WTC11 (cell line): ENCODE results near the gene CHID1. TPM values are rescaled to one million over a fixed set of nuclear protein-coding genes. Genes with fewer than 3 reads are reported as not detected.

Experiments used
- ATAC-seq: fragments of 200-7000 bp; cut with Tn5 transposase; 2 replicates; pipeline ENCODE4 v1.10.0; 2021; ENCODE audit warnings: mild to moderate bottlenecking, moderate library complexity
- CTCF ChIA-PET: fragments of 300-600 bp; sonication (Branson Sonifier 250); formaldehyde crosslinking; loops from one replicate; lab custom pipeline; 2021; ENCODE audit warnings: antibody characterized with exemption; lab: Charles Lee
- POLR2A ChIA-PET: fragments of 350-600 bp; sonication (Branson Sonifier 250); formaldehyde crosslinking; loops from one replicate; lab custom pipeline; 2021; ENCODE audit warnings: antibody characterized with exemption; lab: Charles Lee
- DNase-seq: peaks from one replicate; pipeline ENCODE4 v3.0.0; 2021; ENCODE audit warnings: low spot score
- H3K27ac Mint-ChIP-seq: 2 replicates; pipeline ENCODE4 v1.8.0; 2021; ENCODE audit warnings: mixed read lengths
- H3K27me3 Mint-ChIP-seq: 2 replicates; pipeline ENCODE4 v1.8.0; 2021; ENCODE audit warnings: low read depth, mild to moderate bottlenecking, moderate library complexity, mixed read lengths
- H3K36me3 Mint-ChIP-seq: 2 replicates; pipeline ENCODE4 v1.8.0; 2021; ENCODE audit warnings: mixed read lengths
- H3K4me1 Mint-ChIP-seq: 2 replicates; pipeline ENCODE4 v1.8.0; 2022; ENCODE audit warnings: mixed read lengths
- H3K4me3 Mint-ChIP-seq: 2 replicates; pipeline ENCODE4 v1.8.0; 2021; ENCODE audit warnings: mild to moderate bottlenecking, moderate library complexity, mixed read lengths
- H3K9me3 Mint-ChIP-seq: 2 replicates; pipeline ENCODE4 v1.8.0; 2021; ENCODE audit warnings: mixed read lengths
- ARID4B ChIP-seq: sonication (generic); formaldehyde crosslinking; IDR thresholded peaks from 2 replicates; pipeline ENCODE4 v1.8.0; 2023; ENCODE audit warnings: missing genetic modification reagents, mild to moderate bottlenecking, borderline replicate concordance
- CREB1 ChIP-seq: sonication (generic); formaldehyde crosslinking; IDR thresholded peaks from 2 replicates; pipeline ENCODE4 v1.8.0; 2023; ENCODE audit warnings: mild to moderate bottlenecking, missing genetic modification reagents
- ETV6 ChIP-seq: sonication (generic); formaldehyde crosslinking; IDR thresholded peaks from 2 replicates; pipeline ENCODE4 v1.8.1; 2022; ENCODE audit warnings: mild to moderate bottlenecking, missing genetic modification reagents
- HMGA2 ChIP-seq: fragments of 250-450 bp; sonication (Bioruptor Pico); IDR thresholded peaks from 2 replicates; pipeline ENCODE4 v1.4.0; 2021; ENCODE audit warnings: mild to moderate bottlenecking, moderate library complexity
- MAX ChIP-seq: sonication (generic); formaldehyde crosslinking; IDR thresholded peaks from 2 replicates; pipeline ENCODE4 v1.8.0; 2022; ENCODE audit warnings: mild to moderate bottlenecking, missing genetic modification reagents
- NFE2L1 ChIP-seq: sonication (generic); formaldehyde crosslinking; IDR thresholded peaks from 2 replicates; pipeline ENCODE4 v1.8.1; 2023; ENCODE audit warnings: missing genetic modification reagents
- SMAD3 ChIP-seq: sonication (generic); formaldehyde crosslinking; IDR thresholded peaks from 2 replicates; pipeline ENCODE4 v1.8.0; 2022; ENCODE audit warnings: missing genetic modification reagents, mild to moderate bottlenecking, borderline replicate concordance
- TEAD1 ChIP-seq: sonication (generic); formaldehyde crosslinking; IDR thresholded peaks from 2 replicates; pipeline ENCODE4 v1.8.0; 2022; ENCODE audit warnings: mild to moderate bottlenecking, missing genetic modification reagents
- TP53 ChIP-seq: sonication (generic); formaldehyde crosslinking; IDR thresholded peaks from 2 replicates; pipeline ENCODE4 v1.8.1; 2023; ENCODE audit warnings: mild to moderate bottlenecking, missing genetic modification reagents
- ZNF138 ChIP-seq: sonication (generic); formaldehyde crosslinking; conservative IDR thresholded peaks from 2 replicates; pipeline ENCODE4 v1.8.1; 2022; ENCODE audit warnings: mild to moderate bottlenecking, moderate library complexity, missing genetic modification reagents
- ZNF263 ChIP-seq: sonication (generic); formaldehyde crosslinking; IDR thresholded peaks from 2 replicates; pipeline ENCODE4 v1.8.1; 2022; ENCODE audit warnings: low read depth, mild to moderate bottlenecking, moderate library complexity, missing genetic modification reagents
- ZNF416 ChIP-seq: fragments of 250-450 bp; sonication (Bioruptor Pico); IDR thresholded peaks from 2 replicates; pipeline ENCODE4 v1.9.0; 2021; ENCODE audit warnings: mild to moderate bottlenecking, inconsistent platforms
- total RNA-seq: library from RNA; stranded (reverse); gene quantifications from 3 replicates; pipeline ENCODE4 v1.2.3, GENCODE V29; 2021
- TF ChIP-seq, protein P1 (sequence below): sonication (generic); formaldehyde crosslinking; IDR thresholded peaks from 2 replicates; pipeline ENCODE4 v1.8.0; 2022; ENCODE audit warnings: mild to moderate bottlenecking, missing genetic modification reagents
- TF ChIP-seq, protein P2 (sequence below): sonication (generic); formaldehyde crosslinking; IDR thresholded peaks from 2 replicates; pipeline ENCODE4 v1.8.1; 2023; ENCODE audit warnings: mild to moderate bottlenecking, missing genetic modification reagents
- TF ChIP-seq, protein P3 (sequence below): sonication (generic); formaldehyde crosslinking; IDR thresholded peaks from 2 replicates; pipeline ENCODE4 v1.8.0; 2022; ENCODE audit warnings: missing genetic modification reagents
- TF ChIP-seq, protein P4 (sequence below): sonication (generic); formaldehyde crosslinking; IDR thresholded peaks from 2 replicates; pipeline ENCODE4 v1.8.1; 2023; ENCODE audit warnings: mild to moderate bottlenecking, missing genetic modification reagents, moderate library complexity

Gene CHID1
- total RNA-seq, 1 experiment from 2014 or later = 92.8 TPM

- TF ChIP-seq TP53 (CRISPR knock-in tag) (no peak), ZNF138 (no peak), SMAD3 (CRISPR knock-in tag) (no peak), ZNF263 (CRISPR knock-in tag) (no peak), CREB1 (CRISPR knock-in tag) (no peak)
- TF ChIP-seq, protein P1, sequence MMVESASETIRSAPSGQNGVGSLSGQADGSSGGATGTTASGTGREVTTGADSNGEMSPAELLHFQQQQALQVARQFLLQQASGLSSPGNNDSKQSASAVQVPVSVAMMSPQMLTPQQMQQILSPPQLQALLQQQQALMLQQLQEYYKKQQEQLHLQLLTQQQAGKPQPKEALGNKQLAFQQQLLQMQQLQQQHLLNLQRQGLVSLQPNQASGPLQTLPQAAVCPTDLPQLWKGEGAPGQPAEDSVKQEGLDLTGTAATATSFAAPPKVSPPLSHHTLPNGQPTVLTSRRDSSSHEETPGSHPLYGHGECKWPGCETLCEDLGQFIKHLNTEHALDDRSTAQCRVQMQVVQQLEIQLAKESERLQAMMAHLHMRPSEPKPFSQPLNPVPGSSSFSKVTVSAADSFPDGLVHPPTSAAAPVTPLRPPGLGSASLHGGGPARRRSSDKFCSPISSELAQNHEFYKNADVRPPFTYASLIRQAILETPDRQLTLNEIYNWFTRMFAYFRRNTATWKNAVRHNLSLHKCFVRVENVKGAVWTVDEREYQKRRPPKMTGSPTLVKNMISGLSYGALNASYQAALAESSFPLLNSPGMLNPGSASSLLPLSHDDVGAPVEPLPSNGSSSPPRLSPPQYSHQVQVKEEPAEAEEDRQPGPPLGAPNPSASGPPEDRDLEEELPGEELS = no peak
Observed at GRCh38 chr11:890794-891540, 19.6 kb downstream of the CHID1 start (continued).

GRCh38 chr11:889687-890475 is 20.7 kb downstream of the CHID1 start:
- no peaks in the 10 kb centered on the region for H3K9me3 Mint-ChIP-seq
- ATAC-seq (peak; percentile 12), DNase-seq (peak; percentile 65)
- ChIA-PET CTCF (interaction anchor here (0.6 to 2.9 kb wide), 10 partner anchors 8 to 162 kb away, joined by 3 to 11 read pairs (median 3); no protein-coding TSS in a partner anchor), POLR2A (no interaction called here)
- no peak overlapping the region for H3K27ac Mint-ChIP-seq
- H3K4me3 Mint-ChIP-seq = no peak overlapping the region
- no peak for TF ChIP-seq ETV6
- no peak for TF ChIP-seq ZNF416
- TF ChIP-seq MAX (CRISPR knock-in tag) = no peak
- TF ChIP-seq HMGA2 (CRISPR knock-in tag) = no peak
- no peak for TF ChIP-seq NFE2L1
- TF ChIP-seq, protein P2, sequence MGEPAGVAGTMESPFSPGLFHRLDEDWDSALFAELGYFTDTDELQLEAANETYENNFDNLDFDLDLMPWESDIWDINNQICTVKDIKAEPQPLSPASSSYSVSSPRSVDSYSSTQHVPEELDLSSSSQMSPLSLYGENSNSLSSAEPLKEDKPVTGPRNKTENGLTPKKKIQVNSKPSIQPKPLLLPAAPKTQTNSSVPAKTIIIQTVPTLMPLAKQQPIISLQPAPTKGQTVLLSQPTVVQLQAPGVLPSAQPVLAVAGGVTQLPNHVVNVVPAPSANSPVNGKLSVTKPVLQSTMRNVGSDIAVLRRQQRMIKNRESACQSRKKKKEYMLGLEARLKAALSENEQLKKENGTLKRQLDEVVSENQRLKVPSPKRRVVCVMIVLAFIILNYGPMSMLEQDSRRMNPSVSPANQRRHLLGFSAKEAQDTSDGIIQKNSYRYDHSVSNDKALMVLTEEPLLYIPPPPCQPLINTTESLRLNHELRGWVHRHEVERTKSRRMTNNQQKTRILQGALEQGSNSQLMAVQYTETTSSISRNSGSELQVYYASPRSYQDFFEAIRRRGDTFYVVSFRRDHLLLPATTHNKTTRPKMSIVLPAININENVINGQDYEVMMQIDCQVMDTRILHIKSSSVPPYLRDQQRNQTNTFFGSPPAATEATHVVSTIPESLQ (CRISPR knock-in tag) = no peak
- TF ChIP-seq, protein P3, sequence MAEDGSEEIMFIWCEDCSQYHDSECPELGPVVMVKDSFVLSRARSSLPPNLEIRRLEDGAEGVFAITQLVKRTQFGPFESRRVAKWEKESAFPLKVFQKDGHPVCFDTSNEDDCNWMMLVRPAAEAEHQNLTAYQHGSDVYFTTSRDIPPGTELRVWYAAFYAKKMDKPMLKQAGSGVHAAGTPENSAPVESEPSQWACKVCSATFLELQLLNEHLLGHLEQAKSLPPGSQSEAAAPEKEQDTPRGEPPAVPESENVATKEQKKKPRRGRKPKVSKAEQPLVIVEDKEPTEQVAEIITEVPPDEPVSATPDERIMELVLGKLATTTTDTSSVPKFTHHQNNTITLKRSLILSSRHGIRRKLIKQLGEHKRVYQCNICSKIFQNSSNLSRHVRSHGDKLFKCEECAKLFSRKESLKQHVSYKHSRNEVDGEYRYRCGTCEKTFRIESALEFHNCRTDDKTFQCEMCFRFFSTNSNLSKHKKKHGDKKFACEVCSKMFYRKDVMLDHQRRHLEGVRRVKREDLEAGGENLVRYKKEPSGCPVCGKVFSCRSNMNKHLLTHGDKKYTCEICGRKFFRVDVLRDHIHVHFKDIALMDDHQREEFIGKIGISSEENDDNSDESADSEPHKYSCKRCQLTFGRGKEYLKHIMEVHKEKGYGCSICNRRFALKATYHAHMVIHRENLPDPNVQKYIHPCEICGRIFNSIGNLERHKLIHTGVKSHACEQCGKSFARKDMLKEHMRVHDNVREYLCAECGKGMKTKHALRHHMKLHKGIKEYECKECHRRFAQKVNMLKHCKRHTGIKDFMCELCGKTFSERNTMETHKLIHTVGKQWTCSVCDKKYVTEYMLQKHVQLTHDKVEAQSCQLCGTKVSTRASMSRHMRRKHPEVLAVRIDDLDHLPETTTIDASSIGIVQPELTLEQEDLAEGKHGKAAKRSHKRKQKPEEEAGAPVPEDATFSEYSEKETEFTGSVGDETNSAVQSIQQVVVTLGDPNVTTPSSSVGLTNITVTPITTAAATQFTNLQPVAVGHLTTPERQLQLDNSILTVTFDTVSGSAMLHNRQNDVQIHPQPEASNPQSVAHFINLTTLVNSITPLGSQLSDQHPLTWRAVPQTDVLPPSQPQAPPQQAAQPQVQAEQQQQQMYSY = no peak
- no peak for TF ChIP-seq TEAD1 (CRISPR knock-in tag)
- no peak for TF ChIP-seq ARID4B (CRISPR knock-in tag)
- TF ChIP-seq, protein P4, sequence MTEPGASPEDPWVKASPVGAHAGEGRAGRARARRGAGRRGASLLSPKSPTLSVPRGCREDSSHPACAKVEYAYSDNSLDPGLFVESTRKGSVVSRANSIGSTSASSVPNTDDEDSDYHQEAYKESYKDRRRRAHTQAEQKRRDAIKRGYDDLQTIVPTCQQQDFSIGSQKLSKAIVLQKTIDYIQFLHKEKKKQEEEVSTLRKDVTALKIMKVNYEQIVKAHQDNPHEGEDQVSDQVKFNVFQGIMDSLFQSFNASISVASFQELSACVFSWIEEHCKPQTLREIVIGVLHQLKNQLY (CRISPR knock-in tag) = no peak
- no peaks in the 10 kb centered on the region for H3K27me3 Mint-ChIP-seq
- peaks cover 16% of the 10 kb centered on the region for H3K36me3 Mint-ChIP-seq
- no peaks in the 10 kb centered on the region for H3K4me1 Mint-ChIP-seq
